Ovary (tissue), 9 donors: ENCODE measurements around the gene GRK5. TPM values are rescaled to one million over a fixed set of nuclear protein-coding genes. Genes with fewer than 3 reads are reported as not detected.

ENCODE experiments used
- DNase-seq, 5 donors: peaks; one replicate each; pipeline ENCODE4 v3.0.0-alpha.2; 2019 to 2020
- H3K27ac ChIP-seq, 2 donors: fragments of 200-600 bp; one replicate each; pipeline versions ENCODE4 v1.5.1 to v1.8.0; 2019 to 2022
- H3K27me3 ChIP-seq: fragments of 200-600 bp; one replicate; pipeline ENCODE4 v1.8.0; 2022
- H3K36me3 ChIP-seq: fragments of 200-600 bp; sonication (generic); one replicate; pipeline ENCODE4 v1.5.1; 2019
- H3K4me1 ChIP-seq: one replicate; pipeline ENCODE4 v1.8.1; 2013; ENCODE audit warnings: mild to moderate bottlenecking, moderate library complexity; ENCODE audit not compliant: insufficient read depth
- H3K4me3 ChIP-seq: fragments of 200-600 bp; sonication (generic); one replicate; pipeline ENCODE4 v1.5.1; 2017
- H3K9me3 ChIP-seq, 2 donors: fragments of 200-600 bp in 1 of 2; sonication (generic) in 1 of 2; one replicate each; pipeline versions ENCODE4 v1.5.1 to v1.8.1; 2013 to 2019; ENCODE audit warnings: mild to moderate bottlenecking in 1 of 2, moderate library complexity in 1 of 2
- EP300 ChIP-seq: sonication (generic); formaldehyde crosslinking; IDR thresholded peaks from one replicate; pipeline ENCODE4 v1.6.1; 2017; ENCODE audit warnings: antibody characterized with exemption
- POLR2A ChIP-seq: fragments of 450-650 bp; IDR thresholded peaks from one replicate; pipeline ENCODE4 v1.6.1; 2017; ENCODE audit warnings: antibody characterized with exemption, mild to moderate bottlenecking, moderate library complexity
- WGBS, 3 donors: extraction: QIAGEN DNeasy Blood & Tissue Kit in 1 of 3; methylation state at CpG; one replicate each; pipeline versions ENCODE4 v1.1.5 to v1.1.7; 2013 to 2017; 5-methylcytosine and 5-hydroxymethylcytosine counted together
- intact Hi-C, 4 donors: fragments of 100-400 bp; cut with DNase I; formaldehyde crosslinking; loops; one replicate each; pipeline versions ENCODE4 v1.11.0 to v1.15.1; 2022 to 2023
- polyA plus RNA-seq, 2 donors: library from polyadenylated mRNA; stranded (reverse); fragments of 200-250 nt in 1 of 2; fragments of 350-450 nt in 1 of 2; fragmentation: Illumina TruSeq in 1 of 2; extraction: RNeasy Lipid Tissue Mini Kit (QIAGEN cat#74804) in 1 of 2; gene quantifications; one replicate each; pipeline ENCODE4 v1.2.3, GENCODE V29; 2013 to 2014
- total RNA-seq, 7 donors: library from RNA; depleted of rRNA in 2 of 7; stranded (reverse); fragments of >200 nt in 2 of 7; fragmentation: NEBNext Ultra II Directional in 3 of 7; extraction: Animal tissue kit (Norgen Biotek cat#: 25700) in 3 of 7; gene quantifications; one replicate each; pipeline versions ENCODE4 v1.1.0 to v1.2.4, GENCODE V29; 2016 to 2023
- TF ChIP-seq, protein P1 (sequence below), 3 donors: fragments of 450-650 bp in 2 of 3; fragments of 200-600 bp in 1 of 3; IDR thresholded peaks; one replicate each; pipeline versions ENCODE4 v1.5.1 to v1.8.0; 2016 to 2022; ENCODE audit warnings: antibody characterized with exemption in 3 of 3, mild to moderate bottlenecking in 1 of 3
- donor health status: DM: no; HTN: no; CAD: no; lungs with moderate emphysema.
- donor health status: DM: no; HTN: no; CAD: no.
- donor health status: Bipolar disorder and iron deficiency.
- donor health status: DM: yes; HTN: yes; CAD: no.
- donor health status: DM: no; HTN: no; CAD: no.
- donor health status: DM: yes; HTN: yes; CAD: no.

Gene GRK5
- total and polyA plus RNA-seq, 9 donors: 10.0 to 115 (median 38.2) TPM

DNA sequence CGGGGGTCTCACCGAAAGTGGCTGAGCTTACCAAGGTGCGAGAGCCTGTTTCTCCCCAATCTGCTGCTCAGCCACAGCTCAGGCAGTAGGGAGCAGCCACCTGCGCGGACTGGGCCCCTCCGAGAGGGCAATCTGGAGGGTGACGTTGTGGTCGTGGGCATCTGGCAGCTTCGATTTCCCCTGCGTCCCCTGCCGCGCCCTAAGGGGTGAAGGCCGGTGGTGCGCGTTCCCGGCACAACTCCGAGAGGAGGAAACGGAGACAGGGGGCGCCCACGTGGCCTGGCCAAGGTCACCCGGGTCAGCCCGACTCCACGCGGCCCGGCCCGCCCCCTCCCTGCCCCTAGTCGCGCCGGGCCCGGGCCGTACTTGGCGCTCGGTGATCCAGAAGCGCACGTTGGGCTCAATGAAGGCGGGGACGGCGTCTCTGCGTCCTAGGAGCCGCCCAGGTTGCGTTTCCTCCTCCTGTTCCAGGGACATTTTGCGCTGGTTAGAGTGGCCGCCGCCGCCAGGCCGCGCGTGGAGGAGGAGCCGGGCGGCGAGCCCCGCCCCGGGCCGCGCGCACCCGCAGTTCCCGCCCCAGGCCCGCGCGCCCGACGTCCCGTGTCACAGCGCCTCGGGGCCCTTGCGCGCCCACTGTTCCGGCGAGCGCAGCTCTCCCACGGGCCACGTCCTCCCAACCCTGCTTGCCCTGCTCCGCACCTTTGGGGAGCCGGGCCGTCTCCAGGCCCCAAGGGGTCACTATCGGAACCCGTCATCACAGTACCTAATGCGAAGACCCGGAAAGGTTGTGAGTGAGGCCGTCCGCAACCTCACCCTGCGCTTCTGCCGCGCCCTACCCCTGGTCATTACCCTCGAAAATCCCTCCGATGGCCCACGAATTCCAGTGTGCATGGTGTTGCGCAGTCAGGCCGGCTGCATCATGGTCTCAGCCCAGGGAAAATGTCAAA, 41.9 kb upstream of the GRK5 start, which contains the start of gene SFXN4:
TSS of gene SFXN4 (minus strand) at position 544 of the 947 bp plus-strand sequence. CDS start at position 477, 67 bp downstream.
- peaks cover 2% of the 10 kb centered on the region for H3K4me1 ChIP-seq
- no peaks in the 10 kb centered on the region for H3K27me3 ChIP-seq
- peak; percentile 76 to 86 (median 79) for DNase-seq
- no peaks in the 10 kb centered on the region for H3K36me3 ChIP-seq
- H3K9me3 ChIP-seq: no peaks in the 10 kb centered on the region
- TF ChIP-seq, protein P1, sequence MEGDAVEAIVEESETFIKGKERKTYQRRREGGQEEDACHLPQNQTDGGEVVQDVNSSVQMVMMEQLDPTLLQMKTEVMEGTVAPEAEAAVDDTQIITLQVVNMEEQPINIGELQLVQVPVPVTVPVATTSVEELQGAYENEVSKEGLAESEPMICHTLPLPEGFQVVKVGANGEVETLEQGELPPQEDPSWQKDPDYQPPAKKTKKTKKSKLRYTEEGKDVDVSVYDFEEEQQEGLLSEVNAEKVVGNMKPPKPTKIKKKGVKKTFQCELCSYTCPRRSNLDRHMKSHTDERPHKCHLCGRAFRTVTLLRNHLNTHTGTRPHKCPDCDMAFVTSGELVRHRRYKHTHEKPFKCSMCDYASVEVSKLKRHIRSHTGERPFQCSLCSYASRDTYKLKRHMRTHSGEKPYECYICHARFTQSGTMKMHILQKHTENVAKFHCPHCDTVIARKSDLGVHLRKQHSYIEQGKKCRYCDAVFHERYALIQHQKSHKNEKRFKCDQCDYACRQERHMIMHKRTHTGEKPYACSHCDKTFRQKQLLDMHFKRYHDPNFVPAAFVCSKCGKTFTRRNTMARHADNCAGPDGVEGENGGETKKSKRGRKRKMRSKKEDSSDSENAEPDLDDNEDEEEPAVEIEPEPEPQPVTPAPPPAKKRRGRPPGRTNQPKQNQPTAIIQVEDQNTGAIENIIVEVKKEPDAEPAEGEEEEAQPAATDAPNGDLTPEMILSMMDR (IDR thresholded peaks at IDR 0.05): peak in 1 of 3 donors; percentile 15
- peak; percentile 76 for TF ChIP-seq POLR2A
- no peak for TF ChIP-seq EP300
- peak within 1 kb of the TSS; percentile 71 for H3K4me3 ChIP-seq
- 0 to 1% (median 1%) methylated on average over 54 to 90 of the region's 90 CpGs for WGBS, 3 donors
- peak within 1 kb of the TSS; percentile 78 to 92 for H3K27ac ChIP-seq
- intact Hi-C loops: loop anchor here in 1 of 4 donors (10.0 kb wide), 1 partner anchor 61 kb away; the partner anchor contains the start of gene DENND10

DNA sequence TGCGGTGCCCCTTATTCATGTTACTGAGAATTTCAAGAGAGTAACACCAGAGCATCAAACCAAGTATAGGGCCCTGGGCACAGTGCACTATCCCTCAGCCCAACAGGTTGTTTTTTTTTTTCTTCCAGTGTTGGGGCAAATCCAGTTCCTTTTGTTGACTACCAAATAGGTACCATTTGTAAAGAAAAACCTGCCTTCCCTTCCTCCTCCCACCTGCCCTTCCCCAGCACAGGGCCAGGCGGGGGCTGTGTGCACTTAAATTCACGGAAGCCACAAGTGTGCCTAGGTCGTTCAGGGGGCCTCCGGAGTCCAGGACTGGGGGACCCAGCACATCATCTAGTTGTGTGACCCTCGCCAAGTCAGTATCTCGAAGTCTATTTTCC, 41.3 kb upstream of the GRK5 start:
- Histone ChIP-seq H3K4me1 (peaks cover 2% of the 10 kb centered on the region), H3K4me3 (peak overlapping the region; percentile 71), H3K36me3 (no peaks in the 10 kb centered on the region), H3K27me3 (no peaks in the 10 kb centered on the region), H3K9me3 (no peaks in the 10 kb centered on the region), H3K27ac (peak overlapping the region; percentile 78 to 92)
- intact Hi-C loops: loop anchor here in 1 of 4 donors (10.0 kb wide), 1 partner anchor 61 kb away; the partner anchor contains the start of gene DENND10
- 63 to 70% (median 65%) methylated on average over 7 of the region's 7 CpGs for WGBS, 3 donors
- TF ChIP-seq, protein P1 (IDR thresholded peaks at IDR 0.05): no peak
- TF ChIP-seq EP300 (no peak), POLR2A (no peak)
- DNase-seq: no peak

DNA sequence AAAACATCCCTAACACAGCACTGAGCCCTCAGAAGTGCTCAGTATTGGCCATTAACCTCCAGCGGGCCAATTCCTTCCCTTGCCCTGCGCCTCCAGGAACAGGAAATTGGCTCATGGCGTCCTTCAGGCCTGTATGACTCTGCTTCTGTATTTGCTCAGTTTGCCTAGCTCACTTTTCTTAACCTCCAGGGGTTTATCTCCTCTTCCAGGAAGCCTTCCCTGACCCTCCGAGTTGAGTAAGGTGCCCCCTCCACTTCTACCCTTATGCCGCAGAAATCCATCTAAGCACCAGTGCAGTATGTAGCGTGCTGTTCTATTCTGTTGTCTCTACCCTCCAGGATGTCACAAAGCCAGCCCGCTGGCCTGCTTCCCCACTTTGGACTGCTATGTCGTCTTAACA, 40.8 kb upstream of the GRK5 start:
- DNase-seq: no peak
- TF ChIP-seq EP300 (no peak), POLR2A (no peak)
- TF ChIP-seq, protein P1 (IDR thresholded peaks at IDR 0.05): no peak
- no peaks in the 10 kb centered on the region for H3K27me3 ChIP-seq
- 75 to 81% (median 76%) methylated on average over 8 of the region's 8 CpGs for WGBS, 3 donors
- H3K4me1 ChIP-seq: peaks cover 2% of the 10 kb centered on the region
- intact Hi-C loops: loop anchor here in 1 of 4 donors (10.0 kb wide), 1 partner anchor 62 kb away; the partner anchor contains the start of gene DENND10
- no peak overlapping the region for H3K27ac ChIP-seq
- H3K9me3 ChIP-seq: no peaks in the 10 kb centered on the region
- no peaks in the 10 kb centered on the region for H3K36me3 ChIP-seq
- no peak overlapping the region for H3K4me3 ChIP-seq

DNA sequence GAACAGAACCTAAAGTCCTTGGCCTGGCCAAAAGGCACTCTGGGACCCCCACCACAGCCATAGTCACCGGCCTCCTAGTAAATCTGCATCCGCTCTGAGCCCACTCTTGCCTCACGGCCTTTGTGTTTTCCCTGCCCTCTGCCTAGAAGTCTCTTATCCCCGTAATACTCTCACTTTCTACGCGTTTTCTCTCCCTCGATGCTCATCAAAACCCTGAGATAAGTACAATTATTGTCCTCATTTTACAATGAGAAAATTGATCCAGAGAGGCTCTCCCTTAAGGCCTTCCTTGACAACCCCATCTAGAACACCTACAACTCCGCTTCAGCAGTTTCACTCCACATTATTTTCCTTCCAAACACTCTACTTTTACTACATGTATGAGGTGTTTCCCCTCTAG, 40.3 kb upstream of the GRK5 start:
- no peaks in the 10 kb centered on the region for H3K36me3 ChIP-seq
- H3K4me1 ChIP-seq: peaks cover 2% of the 10 kb centered on the region
- no peak overlapping the region for H3K27ac ChIP-seq
- no peaks in the 10 kb centered on the region for H3K9me3 ChIP-seq
- DNase-seq: no peak
- no peak overlapping the region for H3K4me3 ChIP-seq
- 77 to 80% (median 78%) methylated on average over 8 of the region's 8 CpGs for WGBS, 3 donors
- intact Hi-C loops: loop anchor here in 1 of 4 donors (10.0 kb wide), 1 partner anchor 62 kb away; the partner anchor contains the start of gene DENND10
- TF ChIP-seq POLR2A (no peak), EP300 (no peak)
- TF ChIP-seq, protein P1 (IDR thresholded peaks at IDR 0.05): no peak
- no peaks in the 10 kb centered on the region for H3K27me3 ChIP-seq
